ENCODE measurements around the gene ZFHX3. TPM values are rescaled to one million over a fixed set of nuclear protein-coding genes. Genes with fewer than 3 reads are reported as not detected.

The ZFHX3 gene
- total RNA-seq, 1 donor from 2014 or later: 48.5 TPM

- Mint-ChIP-seq H3K9me3 (no peaks in the 10 kb centered on the region), H3K36me3 (peaks cover 4% of the 10 kb centered on the region), H3K4me3 (peak overlapping the region; percentile 78), H3K4me1 (ENCODE audit: unreplicated experiment) (peaks cover 85% of the 10 kb centered on the region), H3K27me3 (no peaks in the 10 kb centered on the region), H3K27ac (peak overlapping the region; percentile 94)
- no peak for TF ChIP-seq CTCF (conservative IDR thresholded peaks at IDR 0.05)
- no peak for DNase-seq (ENCODE audit: extremely low spot score, unreplicated experiment)
These were observed 14.5 kb downstream of the ZFHX3 start for GRCh38 chr16:73033271-73033998.

GRCh38 chr16:73032541-73033270, 15.2 kb downstream of the ZFHX3 start:
- no peak for TF ChIP-seq CTCF (conservative IDR thresholded peaks at IDR 0.05)
- peak overlapping the region; percentile 78 for H3K4me3 Mint-ChIP-seq
- H3K9me3 Mint-ChIP-seq: no peaks in the 10 kb centered on the region
- H3K4me1 Mint-ChIP-seq (ENCODE audit: unreplicated experiment): peaks cover 84% of the 10 kb centered on the region
- H3K36me3 Mint-ChIP-seq: peaks cover 4% of the 10 kb centered on the region
- no peaks in the 10 kb centered on the region for H3K27me3 Mint-ChIP-seq
- DNase-seq (ENCODE audit: extremely low spot score, unreplicated experiment): no peak
- H3K27ac Mint-ChIP-seq: peak overlapping the region; percentile 59

- H3K36me3 Mint-ChIP-seq: peaks cover 4% of the 10 kb centered on the region
- H3K27me3 Mint-ChIP-seq: no peaks in the 10 kb centered on the region
- peak overlapping the region; percentile 78 for H3K4me3 Mint-ChIP-seq
- H3K4me1 Mint-ChIP-seq (ENCODE audit: unreplicated experiment): peaks cover 84% of the 10 kb centered on the region
- no peak for DNase-seq (ENCODE audit: extremely low spot score, unreplicated experiment)
- TF ChIP-seq CTCF (conservative IDR thresholded peaks at IDR 0.05): no peak
- H3K9me3 Mint-ChIP-seq: no peaks in the 10 kb centered on the region
- peak overlapping the region; percentile 42 for H3K27ac Mint-ChIP-seq
These were observed 15.9 kb downstream of the ZFHX3 start for GRCh38 chr16:73031984-73032383.

- TF ChIP-seq CTCF (conservative IDR thresholded peaks at IDR 0.05): peak; percentile 55
- Mint-ChIP-seq H3K36me3 (peaks cover 4% of the 10 kb centered on the region), H3K4me1 (ENCODE audit: unreplicated experiment) (peaks cover 85% of the 10 kb centered on the region), H3K27ac (peak overlapping the region; percentile 42), H3K4me3 (peak overlapping the region; percentile 78), H3K9me3 (no peaks in the 10 kb centered on the region), H3K27me3 (no peaks in the 10 kb centered on the region)
- DNase-seq (ENCODE audit: extremely low spot score, unreplicated experiment): no peak
These were observed 16.6 kb downstream of the ZFHX3 start for GRCh38 chr16:73031155-73031866.

GRCh38 chr16:73028721-73029361, 19.1 kb downstream of the ZFHX3 start:
- H3K27ac Mint-ChIP-seq: peak overlapping the region; percentile 34
- H3K4me3 Mint-ChIP-seq: peak overlapping the region; percentile 36
- DNase-seq (ENCODE audit: extremely low spot score, unreplicated experiment): no peak
- TF ChIP-seq CTCF (conservative IDR thresholded peaks at IDR 0.05): no peak
- peaks cover 88% of the 10 kb centered on the region for H3K4me1 Mint-ChIP-seq (ENCODE audit: unreplicated experiment)
- H3K27me3 Mint-ChIP-seq: no peaks in the 10 kb centered on the region
- peaks cover 4% of the 10 kb centered on the region for H3K36me3 Mint-ChIP-seq
- H3K9me3 Mint-ChIP-seq: no peaks in the 10 kb centered on the region

All from type B pancreatic cell (in vitro differentiated cells).